H1 (cell line): Measurements from ENCODE around the gene FAM240A. TPM values are rescaled to one million over a fixed set of nuclear protein-coding genes. Genes with fewer than 3 reads are reported as not detected.

Experiments used
- CTCF ChIA-PET: fragments of 300-600 bp; sonication (Branson Sonifier 250); formaldehyde crosslinking; loops from one replicate; lab custom pipeline; 2021; ENCODE audit not compliant: partially characterized antibody; lab: Charles Lee
- POLR2A ChIA-PET: fragments of 300-600 bp; sonication (Branson Sonifier 250); formaldehyde crosslinking; loops from one replicate; lab custom pipeline; 2021; ENCODE audit warnings: inconsistent platforms; ENCODE audit not compliant: partially characterized antibody; lab: Charles Lee
- DNase-seq, 2 experiments: peaks; one replicate each; pipeline versions ENCODE4 v3.0.0 to v3.0.0-alpha.2; 2010 to 2022; ENCODE audit warnings: low spot score in 2 of 2, low read depth in 1 of 2, mixed read lengths in 1 of 2
- FAIRE-seq: peaks from 2 replicates; lab custom pipeline; 2011; peaks lifted over from hg19 to GRCh38; lab: Jason Lieb, UNC
- H2AFZ ChIP-seq: 2 replicates; pipeline ENCODE4 v1.8.1; 2012; ENCODE audit warnings: low read length, inconsistent platforms
- H2AK5ac ChIP-seq: 2 replicates; pipeline ENCODE4 v1.6.1; 2013; ENCODE audit warnings: low read depth, low read length
- H2BK120ac ChIP-seq: replicated peaks from 2 replicates; pipeline ENCODE3; 2013; ENCODE audit warnings: low read depth, low read length, inconsistent platforms
- H2BK12ac ChIP-seq: 2 replicates; pipeline ENCODE4 v1.6.1; 2013; ENCODE audit warnings: low read depth, low read length
- H2BK15ac ChIP-seq: 2 replicates; pipeline ENCODE4 v1.6.1; 2013; ENCODE audit warnings: low read length
- H2BK20ac ChIP-seq: 2 replicates; pipeline ENCODE4 v1.6.1; 2013; ENCODE audit warnings: low read length
- H2BK5ac ChIP-seq: 2 replicates; pipeline ENCODE4 v1.6.1; 2013; ENCODE audit warnings: low read depth, low read length
- H3K14ac ChIP-seq: 2 replicates; pipeline ENCODE4 v1.6.1; 2013; ENCODE audit warnings: inconsistent platforms; ENCODE audit not compliant: insufficient read length
- H3K18ac ChIP-seq: 2 replicates; pipeline ENCODE4 v1.6.1; 2013; ENCODE audit warnings: low read length; ENCODE audit errors: extremely low read depth
- H3K23ac ChIP-seq: 2 replicates; pipeline ENCODE4 v1.6.1; 2013; ENCODE audit warnings: inconsistent platforms; ENCODE audit not compliant: insufficient read length
- H3K23me2 ChIP-seq: 2 replicates; pipeline ENCODE4 v1.6.1; 2013; ENCODE audit warnings: low read depth, low read length
- H3K27ac ChIP-seq: 2 replicates; pipeline ENCODE4 v1.6.1; 2011; ENCODE audit warnings: low read depth, low read length, inconsistent platforms
- H3K27me3 ChIP-seq, 4 experiments: replicated peaks in 1 of 4; 1 replicate in 1 of 4; 2 replicates in 3 of 4; pipeline versions ENCODE4 v1.6.1 to v1.8.1; 2011 to 2013; ENCODE audit warnings: low read length in 3 of 4, mild to moderate bottlenecking in 3 of 4, inconsistent platforms in 2 of 4, mixed read lengths in 2 of 4, moderate library complexity in 1 of 4; ENCODE audit not compliant: control insufficient read depth in 3 of 4, insufficient read depth in 3 of 4; ENCODE audit errors: extremely low read depth in 1 of 4
- H3K36me3 ChIP-seq, 4 experiments: 2 replicates each; pipeline versions ENCODE4 v1.6.1 to v1.8.1; 2011 to 2013; ENCODE audit warnings: mild to moderate bottlenecking in 4 of 4, low read length in 3 of 4, moderate library complexity in 2 of 4, control low read depth in 1 of 4, inconsistent platforms in 1 of 4; ENCODE audit not compliant: insufficient read depth in 4 of 4, control insufficient read depth in 2 of 4
- H3K4ac ChIP-seq: replicated peaks from 2 replicates; pipeline ENCODE3; 2013; ENCODE audit warnings: low read length, low read depth, mixed read lengths, inconsistent platforms; ENCODE audit not compliant: insufficient read length
- H3K4me1 ChIP-seq, 4 experiments: replicated peaks in 1 of 4; 1 replicate in 1 of 4; 2 replicates in 3 of 4; pipeline versions ENCODE4 v1.6.1 to v1.8.1; 2011 to 2013; ENCODE audit warnings: low read length in 3 of 4, inconsistent platforms in 2 of 4, mixed read lengths in 1 of 4; ENCODE audit not compliant: insufficient read depth in 4 of 4, control insufficient read depth in 3 of 4
- H3K4me2 ChIP-seq, 2 experiments: 2 replicates each; pipeline versions ENCODE4 v1.6.1 to v1.8.1; 2011 to 2013; ENCODE audit warnings: low read depth in 2 of 2, low read length in 2 of 2, control low read depth in 1 of 2, inconsistent platforms in 1 of 2, mild to moderate bottlenecking in 1 of 2; ENCODE audit not compliant: insufficient read depth in 1 of 2
- H3K4me3 ChIP-seq, 4 experiments: fragments of 200-600, 300-600 bp in 1 of 4; sonication (generic), shearing (Covaris generic), sonication (Bioruptor Twin) in 1 of 4; 2 replicates each; pipeline versions ENCODE4 v1.5.1 to v1.8.1; 2011 to 2016; ENCODE audit warnings: low read length in 4 of 4, low read depth in 3 of 4, control low read depth in 2 of 4, inconsistent platforms in 2 of 4, mild to moderate bottlenecking in 2 of 4, mixed read lengths in 1 of 4, moderate library complexity in 1 of 4; ENCODE audit not compliant: insufficient read depth in 2 of 4; ENCODE audit errors: extremely low read depth in 1 of 4
- H3K56ac ChIP-seq: replicated peaks from 2 replicates; pipeline ENCODE3; 2013; ENCODE audit warnings: low read depth, mild to moderate bottlenecking, mixed read lengths, low read length, inconsistent platforms; ENCODE audit not compliant: insufficient read length
- H3K79me1 ChIP-seq: 2 replicates; pipeline ENCODE4 v1.6.1; 2013; ENCODE audit warnings: low read depth, low read length, control low read depth
- H3K79me2 ChIP-seq, 2 experiments: 2 replicates each; pipeline versions ENCODE4 v1.6.1 to v1.8.1; 2012 to 2013; ENCODE audit warnings: low read length in 2 of 2, mild to moderate bottlenecking in 2 of 2, inconsistent platforms in 1 of 2; ENCODE audit not compliant: insufficient read depth in 2 of 2, control insufficient read depth in 1 of 2
- H3K9ac ChIP-seq, 4 experiments: replicated peaks in 1 of 4; 1 replicate in 1 of 4; 2 replicates in 3 of 4; pipeline versions ENCODE4 v1.6.1 to v1.8.1; 2011 to 2013; ENCODE audit warnings: low read depth in 3 of 4, low read length in 3 of 4, control low read depth in 2 of 4, mild to moderate bottlenecking in 2 of 4, moderate library complexity in 2 of 4, inconsistent platforms in 1 of 4; ENCODE audit errors: extremely low read depth in 1 of 4
- H3K9me3 ChIP-seq, 2 experiments: 2 replicates each; pipeline versions ENCODE4 v1.6.1 to v1.8.1; 2012 to 2013; ENCODE audit warnings: mild to moderate bottlenecking in 2 of 2, moderate library complexity in 2 of 2, control low read depth in 1 of 2, inconsistent platforms in 1 of 2, low read depth in 1 of 2, low read length in 1 of 2, mixed read lengths in 1 of 2; ENCODE audit not compliant: insufficient read depth in 2 of 2
- H4K20me1 ChIP-seq, 2 experiments: replicated peaks in 1 of 2; 2 replicates each; pipeline versions ENCODE3 to v1.8.1; 2011 to 2013; ENCODE audit warnings: inconsistent platforms in 2 of 2, low read length in 2 of 2, mild to moderate bottlenecking in 1 of 2; ENCODE audit not compliant: insufficient read depth in 2 of 2, control insufficient read depth in 1 of 2
- H4K5ac ChIP-seq: 2 replicates; pipeline ENCODE4 v1.6.1; 2013; ENCODE audit warnings: low read length, low read depth, mixed read lengths, inconsistent platforms; ENCODE audit not compliant: insufficient read length
- H4K8ac ChIP-seq: 2 replicates; pipeline ENCODE4 v1.8.0; 2013; ENCODE audit warnings: mild to moderate bottlenecking, moderate library complexity, low read length, inconsistent platforms; ENCODE audit not compliant: insufficient read depth; ENCODE audit errors: extremely low read depth
- H4K91ac ChIP-seq: replicated peaks from 2 replicates; pipeline ENCODE3; 2013; ENCODE audit warnings: low read length, mixed read lengths, inconsistent platforms; ENCODE audit not compliant: insufficient read length
- KDM4A ChIP-seq: IDR thresholded peaks from one replicate; pipeline ENCODE4 v1.7.1; 2012; ENCODE audit warnings: low read depth, mild to moderate bottlenecking, moderate library complexity, low read length, inconsistent platforms; ENCODE audit not compliant: severe bottlenecking
- POLR2A ChIP-seq, 2 experiments: IDR thresholded peaks; 1 replicate in 1 of 2; 2 replicates in 1 of 2; pipeline ENCODE4 v1.6.1; 2011; ENCODE audit warnings: low read depth in 2 of 2, low read length in 2 of 2, mild to moderate bottlenecking in 2 of 2; ENCODE audit errors: control extremely low read depth in 1 of 2
- RAD21 ChIP-seq, 2 experiments: IDR thresholded peaks in 1 of 2; conservative IDR thresholded peaks in 1 of 2; 2 replicates each; pipeline ENCODE4 v1.6.1; 2011; ENCODE audit warnings: low read depth in 2 of 2, low read length in 2 of 2, improper control_type of control experiment in 1 of 2, inconsistent platforms in 1 of 2, mild to moderate bottlenecking in 1 of 2, moderate library complexity in 1 of 2
- RBBP5 ChIP-seq: IDR thresholded peaks from 2 replicates; pipeline ENCODE4 v1.7.1; 2012; ENCODE audit warnings: low read depth, mild to moderate bottlenecking, inconsistent platforms, low read length, moderate library complexity, borderline replicate concordance
- SIX5 ChIP-seq: IDR thresholded peaks from 2 replicates; pipeline ENCODE4 v1.6.1; 2011; ENCODE audit warnings: mild to moderate bottlenecking, low read depth, low read length
- TAF1 ChIP-seq: IDR thresholded peaks from 2 replicates; pipeline ENCODE4 v1.6.1; 2011; ENCODE audit warnings: mild to moderate bottlenecking, low read depth, low read length
- WGBS, 2 experiments: shearing (Covaris generic) in 1 of 2; methylation state at CpG; one replicate each; pipeline versions ENCODE4 v1.1.6 to v1.1.7; 2013 to 2015; ENCODE audit warnings: low lambda C conversion rate in 2 of 2, mixed read lengths in 2 of 2, inconsistent platforms in 1 of 2, low coverage in 1 of 2, missing lambda C conversion rate in 1 of 2; ENCODE audit not compliant: insufficient replicate concordance in 2 of 2, insufficient coverage in 1 of 2, insufficient read length in 1 of 2; ENCODE audit errors: extremely low coverage in 1 of 2, missing lambda C conversion rate in 1 of 2; 5-methylcytosine and 5-hydroxymethylcytosine counted together
- polyA plus RNA-seq, 7 experiments: library from polyadenylated mRNA; depleted of rRNA in 3 of 7; stranded (reverse) in 5 of 7; unstranded in 2 of 7; fragments of >200 nt in 5 of 7; fragments of 200-250 nt in 2 of 7; gene quantifications; 1 replicate in 5 of 7; 2 replicates in 1 of 7; 4 replicates in 1 of 7; pipeline versions ENCODE4 v1.2.1 to v1.2.3, GENCODE V29; 2011 to 2013; ENCODE audit warnings: missing spikeins in 2 of 7, mixed read lengths in 2 of 7
- total RNA-seq: library from RNA; stranded (reverse); fragmentation: NEBNext Ultra II Directional; extraction: Animal tissue kit (Norgen Biotek cat#: 25700); gene quantifications from 2 replicates; pipeline ENCODE4 v1.2.1, GENCODE V29; 2021
- TF ChIP-seq, protein P1 (sequence below): IDR thresholded peaks from 2 replicates; pipeline ENCODE4 v1.6.1; 2011; ENCODE audit warnings: low read length, improper control_type of control experiment

The FAM240A gene
- total and polyA plus RNA-seq, 2 of the 8 experiments (the other 6 are each of a cell fraction or from before 2014, with no cell fraction given) = 0.08 TPM; not detected in 1

DNA sequence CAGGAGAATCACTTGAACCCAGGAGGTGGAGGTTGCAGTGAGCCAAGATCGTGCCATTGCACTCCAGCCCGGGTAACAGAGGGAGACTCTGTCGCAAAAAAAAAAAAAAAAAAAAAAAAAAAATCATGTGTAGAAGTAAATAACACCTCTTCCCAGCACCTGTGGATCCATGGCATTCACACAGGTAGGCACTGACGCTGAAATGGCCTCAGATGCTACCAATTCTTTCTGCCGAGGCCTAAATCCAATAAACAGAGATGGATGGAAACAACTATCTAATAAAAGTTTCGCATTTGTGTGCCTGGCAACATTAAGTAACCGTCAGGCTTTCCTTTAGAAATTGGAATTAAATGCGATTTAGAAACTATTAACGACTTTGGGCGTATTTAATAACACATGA, 35.9 kb upstream of the FAM240A start:
- Histone ChIP-seq H4K8ac (no peak overlapping the region), H2BK5ac (peak overlapping the region; percentile 99), H3K56ac (peak overlapping the region; percentile 82), H3K4ac (peak overlapping the region; percentile 63), H3K9me3 (no peaks in the 10 kb centered on the region), H4K91ac (peak overlapping the region; percentile 99), H3K27me3 (no peaks in the 10 kb centered on the region; a peak in 2 of 7 replicates), H3K18ac (peak overlapping the region; percentile 97), H2AFZ (no peak overlapping the region), H3K4me3 (peak overlapping the region; percentile 54 to 97 (median 76)), H3K23ac (no peak overlapping the region), H2BK20ac (no peak overlapping the region), H2BK120ac (peak overlapping the region; percentile 91), H4K20me1 (peaks cover 6 to 8% of the 10 kb centered on the region in 2 experiments), H3K27ac (peak overlapping the region; percentile 75; the same call in 1 of the 2 replicates), H2BK12ac (peak overlapping the region; percentile 80), H2AK5ac (0 out of 2 replicates have a peak overlapping the region, but pooled peaks have one; percentile 24), H4K5ac (peak overlapping the region; percentile 90), H3K9ac (peak overlapping the region in 3 of 4 experiments; percentile 24 to 60 (median 55); a peak in 5 of 7 replicates), H3K79me1 (peaks cover 5% of the 10 kb centered on the region), H3K23me2 (peaks cover 25% of the 10 kb centered on the region), H3K14ac (no peak overlapping the region), H3K4me1 (peaks cover 16 to 37% (median 22%) of the 10 kb centered on the region in 4 experiments; a peak in 6 of 7 replicates), H3K4me2 (peak overlapping the region; percentile 85 to 86), H3K36me3 (peaks cover 7 to 29% (median 20%) of the 10 kb centered on the region in 4 experiments; a peak in 7 of 8 replicates), H3K79me2 (peaks cover 14 to 37% of the 10 kb centered on the region in 2 experiments), H2BK15ac (no peak overlapping the region)
- DNase-seq (no peak), FAIRE-seq (no peak)
- TF ChIP-seq KDM4A (no peak), TAF1 (no peak), RBBP5 (no peak), SIX5 (no peak), RAD21 (IDR thresholded peaks at IDR 0.05 in 1 of 2, conservative IDR thresholded peaks at IDR 0.05 in 1 of 2; ENCODE audit: low read depth in 2 of 2, low read length in 2 of 2) (no peak), POLR2A (IDR thresholded peaks at IDR 0.05; ENCODE audit: control extremely low read depth in 1 of 2, low read depth in 2 of 2, low read length in 2 of 2) (peak in 1 of 2 experiments; percentile 32; a peak in 1 of 3 replicates)
- TF ChIP-seq, protein P1, sequence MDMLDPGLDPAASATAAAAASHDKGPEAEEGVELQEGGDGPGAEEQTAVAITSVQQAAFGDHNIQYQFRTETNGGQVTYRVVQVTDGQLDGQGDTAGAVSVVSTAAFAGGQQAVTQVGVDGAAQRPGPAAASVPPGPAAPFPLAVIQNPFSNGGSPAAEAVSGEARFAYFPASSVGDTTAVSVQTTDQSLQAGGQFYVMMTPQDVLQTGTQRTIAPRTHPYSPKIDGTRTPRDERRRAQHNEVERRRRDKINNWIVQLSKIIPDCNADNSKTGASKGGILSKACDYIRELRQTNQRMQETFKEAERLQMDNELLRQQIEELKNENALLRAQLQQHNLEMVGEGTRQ = no peak
- POLR2A ChIA-PET = interaction anchor here (0.6 to 11.9 kb wide), 20 partner anchors 10 to 420 kb away, joined by 3 to 213 read pairs (median 5); partner anchors contain the start of gene LRRC2
- CTCF ChIA-PET = interaction anchor here (0.7 to 4.7 kb wide), 7 partner anchors 18 to 88 kb away, joined by 4 to 26 read pairs (median 4); no protein-coding TSS in a partner anchor
- 6% methylated on average over 8 of the region's 10 CpGs; no CpG with 5 or more reads in 1 of the 2 experiments for WGBS, 2 experiments
